ENCODE measurements around the gene DUOX1. TPM values are rescaled to one million over a fixed set of nuclear protein-coding genes. Genes with fewer than 3 reads are reported as not detected.

DUOX1 gene
- total RNA-seq, 6 experiments from 2014 or later = 0.06 to 1.4 (median 0.19) TPM; not detected in 3

GRCh38 chr15:45118131-45118588 is 11.6 kb upstream of the DUOX1 start:
- Histone ChIP-seq H3K27ac (no peak overlapping the region), H3K27me3 (peaks cover 4 to 6% of the 10 kb centered on the region in 2 donors), H3K36me3 (no peaks in the 10 kb centered on the region), H3K9me3 (no peaks in the 10 kb centered on the region), H3K4me1 (peaks cover 0 to 13% (median 2%) of the 10 kb centered on the region in 4 donors), H3K4me3 (peak overlapping the region in 2 of 3 donors; percentile 16 to 24)
- TF ChIP-seq CTCF (IDR thresholded peaks at IDR 0.05) (peak; percentile 94 to 100 (median 99)), POLR2A (IDR thresholded peaks at IDR 0.05) (no peak)
- DNase-seq = peak; percentile 85 to 90 (median 89)
- peak; percentile 95 to 99 (median 96) for ATAC-seq
- intact Hi-C loops (cut with DNase I) = loop anchor here (5.0 to 10.0 kb wide), 2 partner anchors 151 to 153 kb away; no protein-coding TSS in a partner anchor
- under 1% methylated on average over 13 of the region's 14 CpGs for WGBS (ENCODE audit: insufficient coverage, low coverage, low lambda C conversion rate, missing lambda C conversion rate)

- TF ChIP-seq CTCF (IDR thresholded peaks at IDR 0.05) (no peak), POLR2A (IDR thresholded peaks at IDR 0.05) (no peak)
- no CpG with 5 or more reads among the region's 5 CpGs for WGBS (ENCODE audit: insufficient coverage, low coverage, low lambda C conversion rate, missing lambda C conversion rate)
- H3K9me3 ChIP-seq = no peaks in the 10 kb centered on the region
- H3K4me3 ChIP-seq = no peak overlapping the region
- H3K27me3 ChIP-seq = peaks cover 4 to 6% of the 10 kb centered on the region in 2 donors
- no peak for DNase-seq
- intact Hi-C loops (cut with DNase I) = loop anchor here (5.0 to 10.0 kb wide), 2 partner anchors 152 to 154 kb away; no protein-coding TSS in a partner anchor
- no peak for ATAC-seq
- no peak overlapping the region for H3K27ac ChIP-seq
- H3K36me3 ChIP-seq = no peaks in the 10 kb centered on the region
- peaks cover 0 to 13% (median 2%) of the 10 kb centered on the region in 4 donors for H3K4me1 ChIP-seq
Measured at GRCh38 chr15:45118996-45119395, 10.8 kb upstream of the DUOX1 start.

GRCh38 chr15:45120081-45120972 is 9.5 kb upstream of the DUOX1 start:
- Histone ChIP-seq H3K27me3 (peaks cover 4 to 6% of the 10 kb centered on the region in 2 donors), H3K36me3 (no peaks in the 10 kb centered on the region), H3K9me3 (no peaks in the 10 kb centered on the region), H3K27ac (no peak overlapping the region), H3K4me3 (no peak overlapping the region), H3K4me1 (peaks cover 0 to 5% (median 2%) of the 10 kb centered on the region in 4 donors)
- DNase-seq (no peak), ATAC-seq (no peak)
- no peak for TF ChIP-seq CTCF (IDR thresholded peaks at IDR 0.05)
- no peak for TF ChIP-seq POLR2A (IDR thresholded peaks at IDR 0.05)
- intact Hi-C loops (cut with DNase I) = no loop called here
- 100% methylated on average over 3 of the region's 10 CpGs for WGBS (ENCODE audit: insufficient coverage, low coverage, low lambda C conversion rate, missing lambda C conversion rate)

GRCh38 chr15:45121020-45121419 is 8.8 kb upstream of the DUOX1 start:
- ATAC-seq (no peak), DNase-seq (no peak)
- Histone ChIP-seq H3K36me3 (no peaks in the 10 kb centered on the region), H3K9me3 (no peaks in the 10 kb centered on the region), H3K4me1 (peaks cover 0 to 5% (median 2%) of the 10 kb centered on the region in 4 donors), H3K27ac (no peak overlapping the region), H3K4me3 (no peak overlapping the region), H3K27me3 (peaks cover 4 to 6% of the 10 kb centered on the region in 2 donors)
- WGBS (ENCODE audit: insufficient coverage, low coverage, low lambda C conversion rate, missing lambda C conversion rate) = 100% methylated on average over 1 of the region's 3 CpGs
- TF ChIP-seq CTCF (IDR thresholded peaks at IDR 0.05) = no peak
- no peak for TF ChIP-seq POLR2A (IDR thresholded peaks at IDR 0.05)
- intact Hi-C loops (cut with DNase I) = no loop called here
